ENCODE results near the gene EPB42.
"Not testable (repeated sequence)": the region's sequence is repeated elsewhere in the genome, so short reads cannot be mapped to it uniquely, and the experiment has no call there.

Gene EPB42

GRCh38 chr15:43184407-43185124, 36.3 kb downstream of the EPB42 start:
- DNase-seq: no peak

DNA sequence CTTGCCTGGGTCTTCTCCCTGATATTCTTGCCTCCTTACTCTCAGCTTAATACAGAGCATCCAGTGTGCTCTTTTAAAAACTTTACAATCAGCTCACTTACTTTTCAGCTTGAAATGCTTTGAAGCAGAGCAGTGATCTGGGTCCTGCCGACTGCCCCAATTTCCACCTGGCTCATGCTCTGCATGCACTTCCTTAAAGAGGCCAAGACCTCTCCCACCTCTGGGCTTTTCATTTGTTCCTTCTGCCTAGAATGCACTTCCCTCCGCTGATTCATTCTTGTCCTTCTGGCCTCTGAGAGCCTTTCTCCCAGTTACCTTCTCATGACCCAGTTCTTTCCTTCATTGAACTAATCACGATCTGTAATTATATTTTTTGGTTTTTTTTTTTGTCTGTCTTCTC, 37.5 kb downstream of the EPB42 start:
- DNase-seq: no peak

- not testable (repeated sequence) for DNase-seq
Measured at GRCh38 chr15:43177147-43177546, 43.7 kb downstream of the EPB42 start.

DNA sequence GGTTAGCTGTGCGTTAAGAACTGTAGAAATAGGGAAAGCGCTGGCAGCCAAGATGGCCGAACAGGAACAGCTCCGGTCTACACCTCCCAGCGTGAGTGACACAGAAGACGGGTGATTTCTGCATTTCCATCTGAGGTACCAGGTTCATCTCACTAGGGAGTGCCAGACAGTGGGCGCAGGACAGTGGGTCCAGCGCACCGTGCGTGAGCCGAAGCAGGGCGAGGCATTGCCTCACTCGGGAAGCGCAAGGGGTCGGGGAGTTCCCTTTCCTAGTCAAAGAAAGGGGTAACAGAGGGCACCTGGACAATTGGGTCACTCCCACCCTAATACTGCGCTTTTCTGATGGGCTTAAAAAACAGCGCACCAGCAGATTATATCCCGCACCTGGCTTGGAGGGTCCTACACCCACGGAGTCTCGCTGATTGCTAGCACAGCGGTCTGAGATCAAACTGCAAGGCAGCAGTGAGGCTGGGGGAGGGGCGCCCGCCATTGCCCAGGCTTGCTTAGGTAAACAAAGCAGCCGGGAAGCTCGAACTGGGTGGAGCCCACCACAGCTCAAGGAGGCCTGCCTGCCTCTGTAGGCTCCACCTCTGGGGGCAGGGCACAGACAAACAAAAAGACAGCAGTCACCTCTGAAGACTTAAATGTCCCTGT, 45.0 kb downstream of the EPB42 start:
- DNase-seq: not testable (repeated sequence)

DNA sequence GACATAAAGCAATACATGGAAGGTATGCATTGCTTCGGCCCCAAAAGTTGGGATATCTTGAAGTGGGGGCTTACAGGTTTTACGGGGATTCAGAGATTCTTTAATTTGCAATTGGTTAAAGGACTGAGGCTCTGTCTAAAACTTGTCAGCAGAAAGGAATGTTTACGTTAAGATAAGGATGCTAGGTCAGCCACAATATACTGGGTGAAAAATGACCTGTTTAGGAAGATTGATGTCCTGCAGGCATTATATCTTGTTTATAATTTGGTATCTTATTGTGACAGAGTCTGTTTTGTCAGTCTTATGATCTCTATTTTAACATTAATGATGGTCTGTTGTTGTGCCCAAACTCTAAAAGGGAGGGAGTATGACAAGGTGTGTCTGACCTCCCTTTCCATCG, 50.9 kb downstream of the EPB42 start:
- DNase-seq: no peak

DNA sequence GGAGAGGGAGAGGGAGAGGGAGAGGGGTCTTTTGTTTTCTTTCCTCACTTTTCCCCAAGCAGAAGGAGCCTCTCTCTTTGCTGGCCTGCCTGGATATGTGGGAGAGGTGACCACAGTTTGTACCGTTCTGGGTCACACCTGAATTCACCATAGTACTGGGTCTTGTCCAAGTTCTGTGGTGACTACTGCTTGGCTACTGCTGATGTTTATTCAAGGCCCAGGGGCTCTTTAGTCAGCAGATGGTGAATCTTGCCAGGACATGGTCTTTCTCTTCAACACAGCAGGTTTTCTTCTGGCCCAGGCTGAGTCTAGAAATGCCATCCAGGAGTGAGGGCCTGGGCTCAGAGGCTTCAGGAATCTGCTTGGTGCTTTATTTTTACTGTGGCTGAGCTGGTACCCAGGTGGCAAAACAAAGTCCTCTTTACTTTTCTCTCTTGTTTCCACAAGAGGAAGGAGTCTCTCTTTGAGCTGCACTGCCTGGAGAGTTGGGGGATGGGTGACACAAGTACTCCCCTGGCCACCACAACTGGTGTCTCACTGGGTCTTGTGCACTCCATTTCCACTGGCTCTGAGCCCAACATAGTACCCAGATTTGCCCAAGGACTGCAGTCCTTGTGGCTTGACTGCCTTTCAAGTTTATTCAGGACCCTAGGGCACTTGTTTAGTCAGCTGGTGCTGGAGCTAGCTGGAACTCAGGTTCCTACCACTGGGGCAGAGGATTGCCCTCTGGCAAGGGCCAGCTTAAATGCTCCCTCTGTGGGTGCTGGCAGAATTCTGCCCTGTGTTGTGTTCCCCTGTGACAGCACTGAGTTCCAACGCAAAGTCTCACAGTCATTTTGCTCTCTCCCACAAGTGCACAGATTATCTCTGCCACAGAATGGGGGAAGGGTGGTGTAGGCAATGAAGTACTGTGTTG, 52.4 kb downstream of the EPB42 start:
- no peak for DNase-seq

DNA sequence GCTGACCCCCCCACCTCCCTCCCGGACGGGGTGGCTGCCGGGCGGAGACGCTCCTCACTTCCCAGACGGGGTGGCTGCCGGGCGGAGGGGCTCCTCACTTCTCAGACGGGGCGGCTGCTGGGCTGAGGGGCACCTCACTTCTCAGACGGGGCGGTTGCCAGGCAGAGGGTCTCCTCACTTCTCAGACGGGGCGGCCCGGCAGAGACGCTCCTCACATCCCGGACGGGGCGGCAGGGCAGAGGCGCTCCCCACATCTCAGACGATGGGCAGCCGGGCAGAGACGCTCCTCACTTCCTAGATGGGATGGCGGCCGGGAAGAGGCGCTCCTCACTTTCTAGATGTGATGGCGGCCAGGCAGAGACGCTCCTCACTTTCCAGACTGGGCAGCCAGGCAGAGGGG, 53.6 kb downstream of the EPB42 start:
- DNase-seq: not testable (repeated sequence)

GRCh38 chr15:43165801-43166325, 55.0 kb downstream of the EPB42 start:
- DNase-seq: no peak

GRCh38 chr15:43153269-43153668, 67.5 kb downstream of the EPB42 start:
- DNase-seq: no peak

GRCh38 chr15:43151688-43152087, 69.1 kb downstream of the EPB42 start:
- DNase-seq: no peak

GRCh38 chr15:43150191-43150929, 70.5 kb downstream of the EPB42 start:
- DNase-seq: no peak

Measured in activated T-cell treated with anti-CD3 and anti-CD28 coated beads, Interleukin-2, amount 50 U/mL, for 48 hours (primary cell).